ENCODE results near the gene PADI3. TPM values are rescaled to one million over a fixed set of nuclear protein-coding genes. Genes with fewer than 3 reads are reported as not detected.

Gene PADI3
- total RNA-seq, 1 donor from 2014 or later = not detected

DNA sequence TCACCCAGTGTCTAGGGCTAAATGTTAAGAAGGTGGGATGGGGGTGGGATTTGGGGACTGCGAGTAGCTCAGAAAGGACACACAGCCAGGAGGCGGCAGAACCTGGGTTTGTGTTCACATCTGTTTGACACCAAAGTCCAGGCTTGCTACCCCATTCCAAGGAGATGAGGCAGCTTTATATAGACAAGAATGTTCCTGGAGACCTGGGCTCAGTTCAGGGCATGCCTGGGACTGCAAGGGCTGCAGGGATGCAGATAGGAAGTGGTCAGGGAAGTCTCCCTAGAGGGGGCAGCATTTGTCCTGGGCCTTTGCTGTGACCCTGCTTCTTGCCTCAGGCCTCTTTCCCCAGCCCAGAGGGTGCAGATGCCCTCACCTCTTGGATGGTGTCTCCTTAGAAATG is 16.3 kb downstream of the PADI3 start:
- H3K27me3 Mint-ChIP-seq (ENCODE audit: unreplicated experiment) = peaks cover 5% of the 10 kb centered on the region
- TF ChIP-seq, protein P1, sequence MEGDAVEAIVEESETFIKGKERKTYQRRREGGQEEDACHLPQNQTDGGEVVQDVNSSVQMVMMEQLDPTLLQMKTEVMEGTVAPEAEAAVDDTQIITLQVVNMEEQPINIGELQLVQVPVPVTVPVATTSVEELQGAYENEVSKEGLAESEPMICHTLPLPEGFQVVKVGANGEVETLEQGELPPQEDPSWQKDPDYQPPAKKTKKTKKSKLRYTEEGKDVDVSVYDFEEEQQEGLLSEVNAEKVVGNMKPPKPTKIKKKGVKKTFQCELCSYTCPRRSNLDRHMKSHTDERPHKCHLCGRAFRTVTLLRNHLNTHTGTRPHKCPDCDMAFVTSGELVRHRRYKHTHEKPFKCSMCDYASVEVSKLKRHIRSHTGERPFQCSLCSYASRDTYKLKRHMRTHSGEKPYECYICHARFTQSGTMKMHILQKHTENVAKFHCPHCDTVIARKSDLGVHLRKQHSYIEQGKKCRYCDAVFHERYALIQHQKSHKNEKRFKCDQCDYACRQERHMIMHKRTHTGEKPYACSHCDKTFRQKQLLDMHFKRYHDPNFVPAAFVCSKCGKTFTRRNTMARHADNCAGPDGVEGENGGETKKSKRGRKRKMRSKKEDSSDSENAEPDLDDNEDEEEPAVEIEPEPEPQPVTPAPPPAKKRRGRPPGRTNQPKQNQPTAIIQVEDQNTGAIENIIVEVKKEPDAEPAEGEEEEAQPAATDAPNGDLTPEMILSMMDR (IDR thresholded peaks at IDR 0.05; ENCODE audit: unreplicated experiment) = no peak
- no peaks in the 10 kb centered on the region for H3K4me1 Mint-ChIP-seq (ENCODE audit: unreplicated experiment)
- no peak for DNase-seq (ENCODE audit: low spot score)
- H3K36me3 Mint-ChIP-seq (ENCODE audit: low read depth, unreplicated experiment) = no peaks in the 10 kb centered on the region
- no peak overlapping the region for H3K27ac Mint-ChIP-seq (ENCODE audit: unreplicated experiment)
- H3K4me3 Mint-ChIP-seq (ENCODE audit: unreplicated experiment) = no peak overlapping the region
- H3K9me3 Mint-ChIP-seq (ENCODE audit: unreplicated experiment) = no peaks in the 10 kb centered on the region

DNA sequence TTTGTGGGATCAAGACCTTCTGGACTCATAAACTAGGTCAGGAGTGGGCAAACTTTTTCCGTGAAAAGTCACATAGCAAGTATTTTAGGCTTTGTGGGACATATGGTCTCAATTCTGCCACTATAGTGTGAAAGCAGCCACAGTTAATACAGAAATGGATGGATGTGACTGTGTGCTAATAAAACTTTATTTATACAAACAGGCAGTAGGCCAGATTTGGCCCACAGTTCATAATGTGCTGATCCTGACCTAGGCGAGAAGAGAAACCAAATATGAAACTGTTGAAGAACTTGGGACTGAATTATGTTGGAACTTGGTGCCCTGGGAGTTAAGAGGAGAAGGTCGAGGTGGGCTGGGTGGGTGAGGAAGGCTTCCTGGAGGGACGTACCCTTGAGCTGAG is 17.1 kb downstream of the PADI3 start:
- no peak for DNase-seq (ENCODE audit: low spot score)
- no peak overlapping the region for H3K4me3 Mint-ChIP-seq (ENCODE audit: unreplicated experiment)
- no peaks in the 10 kb centered on the region for H3K4me1 Mint-ChIP-seq (ENCODE audit: unreplicated experiment)
- H3K27ac Mint-ChIP-seq (ENCODE audit: unreplicated experiment) = no peak overlapping the region
- H3K36me3 Mint-ChIP-seq (ENCODE audit: low read depth, unreplicated experiment) = no peaks in the 10 kb centered on the region
- TF ChIP-seq, protein P1 (IDR thresholded peaks at IDR 0.05; ENCODE audit: unreplicated experiment) = no peak
- peaks cover 5% of the 10 kb centered on the region for H3K27me3 Mint-ChIP-seq (ENCODE audit: unreplicated experiment)
- no peaks in the 10 kb centered on the region for H3K9me3 Mint-ChIP-seq (ENCODE audit: unreplicated experiment)

DNA sequence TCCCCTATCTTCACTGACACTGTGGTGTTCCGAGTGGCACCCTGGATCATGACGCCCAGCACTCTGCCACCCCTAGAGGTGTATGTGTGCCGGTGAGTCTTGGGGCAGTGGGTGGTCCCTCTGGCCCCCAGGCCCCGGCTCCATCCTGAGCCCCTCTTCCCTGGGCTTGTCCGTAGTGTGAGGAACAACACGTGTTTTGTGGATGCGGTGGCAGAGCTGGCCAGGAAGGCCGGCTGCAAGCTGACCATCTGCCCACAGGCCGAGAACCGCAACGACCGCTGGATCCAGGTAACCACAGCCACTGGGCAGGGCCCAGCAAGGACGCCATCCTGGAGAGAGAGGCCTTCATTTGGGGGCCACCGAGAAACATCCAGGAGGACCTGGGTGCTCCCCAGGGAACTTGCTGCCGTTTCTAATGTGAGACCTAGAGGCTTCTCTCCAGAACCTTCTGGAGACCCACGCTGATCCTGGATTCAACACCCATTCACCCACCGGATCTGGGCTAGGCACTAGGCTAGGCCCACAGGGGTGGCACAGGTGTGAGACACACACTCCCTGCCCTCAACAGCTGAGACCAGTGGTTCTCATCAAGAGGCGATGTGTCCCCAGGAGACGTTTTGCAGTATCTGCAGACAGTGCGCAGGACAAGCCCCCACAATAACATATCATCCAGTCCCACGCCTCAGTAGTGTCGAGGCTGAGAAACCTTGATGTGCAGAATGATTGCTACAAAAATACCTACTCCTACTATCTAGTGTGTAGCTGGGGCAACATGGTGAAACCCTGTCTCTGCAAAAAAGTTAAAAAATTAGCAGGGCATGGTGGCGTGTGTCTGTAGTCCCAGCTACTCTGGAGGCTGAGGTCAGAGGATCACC is 22.2 kb downstream of the PADI3 start:
- no peaks in the 10 kb centered on the region for H3K4me1 Mint-ChIP-seq (ENCODE audit: unreplicated experiment)
- H3K27ac Mint-ChIP-seq (ENCODE audit: unreplicated experiment) = no peak overlapping the region
- TF ChIP-seq, protein P1 (IDR thresholded peaks at IDR 0.05; ENCODE audit: unreplicated experiment) = no peak
- no peak for DNase-seq (ENCODE audit: low spot score)
- no peaks in the 10 kb centered on the region for H3K9me3 Mint-ChIP-seq (ENCODE audit: unreplicated experiment)
- H3K36me3 Mint-ChIP-seq (ENCODE audit: low read depth, unreplicated experiment) = no peaks in the 10 kb centered on the region
- peaks cover 9% of the 10 kb centered on the region for H3K27me3 Mint-ChIP-seq (ENCODE audit: unreplicated experiment)
- no peak overlapping the region for H3K4me3 Mint-ChIP-seq (ENCODE audit: unreplicated experiment)

DNA sequence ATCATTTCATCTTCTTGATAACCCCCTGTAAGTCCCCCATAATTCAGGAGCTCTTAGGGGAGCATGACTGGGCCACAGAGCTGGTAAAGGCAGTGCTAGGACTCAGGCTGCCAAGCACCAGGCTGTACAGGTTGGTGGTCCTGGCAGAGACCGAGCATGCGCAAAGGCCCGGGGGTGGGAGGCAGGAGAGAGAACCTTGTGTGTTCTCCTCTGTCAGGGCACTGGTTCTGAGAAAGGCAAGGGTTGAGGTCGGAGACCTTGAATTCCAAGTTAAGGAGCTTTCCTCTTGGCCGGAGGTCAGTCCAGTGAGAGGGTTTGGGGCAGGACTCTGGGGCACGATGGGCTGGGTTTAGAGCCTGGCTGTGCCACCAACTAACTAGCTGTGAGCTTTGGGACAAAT is 23.2 kb downstream of the PADI3 start:
- Mint-ChIP-seq H3K9me3 (ENCODE audit: unreplicated experiment) (no peaks in the 10 kb centered on the region), H3K27me3 (ENCODE audit: unreplicated experiment) (peaks cover 6% of the 10 kb centered on the region), H3K27ac (ENCODE audit: unreplicated experiment) (no peak overlapping the region), H3K4me3 (ENCODE audit: unreplicated experiment) (no peak overlapping the region), H3K36me3 (ENCODE audit: low read depth, unreplicated experiment) (no peaks in the 10 kb centered on the region), H3K4me1 (ENCODE audit: unreplicated experiment) (no peaks in the 10 kb centered on the region)
- TF ChIP-seq, protein P1 (IDR thresholded peaks at IDR 0.05; ENCODE audit: unreplicated experiment) = no peak
- DNase-seq (ENCODE audit: low spot score) = no peak

DNA sequence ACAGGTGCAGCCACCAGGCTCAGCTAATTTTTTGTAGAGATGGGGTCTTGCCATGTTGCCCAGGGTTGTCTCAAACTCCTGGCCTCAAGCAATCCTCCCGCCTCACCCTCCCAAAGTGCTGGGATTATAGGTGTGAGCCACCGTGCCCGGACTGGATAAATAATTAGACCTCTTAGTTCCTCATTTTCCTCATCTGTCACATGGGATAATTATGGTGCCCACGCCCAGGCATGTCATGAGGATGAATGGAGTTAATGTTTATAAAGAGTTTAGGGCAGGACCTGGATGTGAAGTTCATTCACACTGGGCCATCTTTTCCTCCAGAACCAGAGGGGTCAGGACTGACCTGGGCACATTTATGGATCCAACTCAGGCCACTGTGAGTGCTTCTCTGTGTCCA is 23.7 kb downstream of the PADI3 start:
- Mint-ChIP-seq H3K27ac (ENCODE audit: unreplicated experiment) (no peak overlapping the region), H3K4me1 (ENCODE audit: unreplicated experiment) (no peaks in the 10 kb centered on the region), H3K9me3 (ENCODE audit: unreplicated experiment) (no peaks in the 10 kb centered on the region)

More for the DNA sequence above, 23.7 kb downstream of the PADI3 start:
- TF ChIP-seq, protein P1 (IDR thresholded peaks at IDR 0.05; ENCODE audit: unreplicated experiment) = no peak
- Mint-ChIP-seq H3K4me3 (ENCODE audit: unreplicated experiment) (no peak overlapping the region), H3K36me3 (ENCODE audit: low read depth, unreplicated experiment) (no peaks in the 10 kb centered on the region), H3K27me3 (ENCODE audit: unreplicated experiment) (peaks cover 6% of the 10 kb centered on the region)
- DNase-seq (ENCODE audit: low spot score) = no peak
